Measurements from ENCODE around the gene NR2C1. TPM values are rescaled to one million over a fixed set of nuclear protein-coding genes. Genes with fewer than 3 reads are reported as not detected.
"Not testable (repeated sequence)": the region's sequence is repeated elsewhere in the genome, so short reads cannot be mapped to it uniquely, and the experiment has no call there.

Gene NR2C1
- 17.7 and 33.0 TPM in 2 replicates for total RNA-seq (2014; rRNA removed; shearing (Covaris generic))
- polyA plus RNA-seq (2014; cell fraction: nucleus; rRNA removed): 68.7 and 70.7 TPM in 2 replicates

GRCh38 chr12:95072900-95073697, at the start of gene NR2C1:
Gene NR2C1 (minus strand): TSS chr12:95073618. CDS start chr12:95067384, 6,234 bp downstream.
- DNase-seq (ENCODE audit: extremely low read depth, low read depth): peak; percentile 92

GRCh38 chr12:95118788-95119179, 45.4 kb upstream of the NR2C1 start:
- no peak for DNase-seq (ENCODE audit: extremely low read depth, low read depth)

- DNase-seq (ENCODE audit: extremely low read depth, low read depth): no peak
Measured at GRCh38 chr12:95118138-95118787, 44.8 kb upstream of the NR2C1 start.

GRCh38 chr12:95117178-95117599, 43.8 kb upstream of the NR2C1 start:
- peak; percentile 74 for DNase-seq (ENCODE audit: extremely low read depth, low read depth)

GRCh38 chr12:95116773-95117172, 43.4 kb upstream of the NR2C1 start:
- DNase-seq (ENCODE audit: extremely low read depth, low read depth): no peak

GRCh38 chr12:95116341-95116740, 42.9 kb upstream of the NR2C1 start:
- DNase-seq (ENCODE audit: extremely low read depth, low read depth): no peak

- DNase-seq (ENCODE audit: extremely low read depth, low read depth): no peak
Measured at GRCh38 chr12:95115641-95116040, 42.2 kb upstream of the NR2C1 start.

- no peak for DNase-seq (ENCODE audit: extremely low read depth, low read depth)
Measured at GRCh38 chr12:95114766-95115405, 41.5 kb upstream of the NR2C1 start.

GRCh38 chr12:95107362-95107761, 33.9 kb upstream of the NR2C1 start:
- DNase-seq (ENCODE audit: extremely low read depth, low read depth): no peak

- no peak for DNase-seq (ENCODE audit: extremely low read depth, low read depth)
Measured at GRCh38 chr12:95105540-95105939, 32.1 kb upstream of the NR2C1 start.

- DNase-seq (ENCODE audit: extremely low read depth, low read depth): no peak
Measured at GRCh38 chr12:95104919-95105452, 31.6 kb upstream of the NR2C1 start.

- peak; percentile 82 for DNase-seq (ENCODE audit: extremely low read depth, low read depth)
Measured at GRCh38 chr12:95102916-95103671, 29.7 kb upstream of the NR2C1 start.

GRCh38 chr12:95101957-95102356, 28.5 kb upstream of the NR2C1 start:
- DNase-seq (ENCODE audit: extremely low read depth, low read depth): not testable (repeated sequence)

- DNase-seq (ENCODE audit: extremely low read depth, low read depth): no peak
Measured at GRCh38 chr12:95100264-95101190, 27.1 kb upstream of the NR2C1 start.

GRCh38 chr12:95099270-95099790, 25.9 kb upstream of the NR2C1 start:
- DNase-seq (ENCODE audit: extremely low read depth, low read depth): no peak

- DNase-seq (ENCODE audit: extremely low read depth, low read depth): no peak
Measured at GRCh38 chr12:95096852-95097251, 23.4 kb upstream of the NR2C1 start.

GRCh38 chr12:95096378-95096777, 23.0 kb upstream of the NR2C1 start:
- no peak for DNase-seq (ENCODE audit: extremely low read depth, low read depth)

GRCh38 chr12:95095866-95096265, 22.4 kb upstream of the NR2C1 start:
- not testable (repeated sequence) for DNase-seq (ENCODE audit: extremely low read depth, low read depth)

GRCh38 chr12:95089462-95089861, 16.0 kb upstream of the NR2C1 start:
- DNase-seq (ENCODE audit: extremely low read depth, low read depth): no peak
